Breast epithelium (tissue), 3 donors: ENCODE results near the gene OR4S1.

Source experiments
- CTCF ChIP-seq, 3 donors: fragments of 450-650 bp; IDR thresholded peaks; one replicate each; pipeline ENCODE4 v1.5.1; 2016 to 2017; ENCODE audit warnings: antibody characterized with exemption in 3 of 3, mild to moderate bottlenecking in 3 of 3, moderate library complexity in 3 of 3
- POLR2AphosphoS5 ChIP-seq, 3 donors: sonication (generic); formaldehyde crosslinking; IDR thresholded peaks; one replicate each; pipeline ENCODE4 v1.6.1; 2017; ENCODE audit warnings: antibody characterized with exemption in 3 of 3

DNA sequence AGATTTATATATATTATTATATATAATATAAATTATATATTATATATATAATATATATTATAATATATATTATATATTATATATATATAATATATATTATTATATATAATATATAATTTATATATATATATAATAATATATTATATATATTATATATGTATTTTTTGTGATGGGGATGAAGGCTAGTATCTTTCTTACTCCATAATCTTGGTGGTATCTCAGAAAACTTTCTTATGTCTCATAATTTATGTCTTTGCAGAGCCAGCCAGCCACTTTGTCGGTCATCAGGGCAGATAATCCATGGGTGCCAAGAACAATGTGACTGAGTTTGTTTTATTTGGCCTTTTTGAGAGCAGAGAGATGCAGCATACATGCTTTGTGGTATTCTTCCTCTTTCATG lies at the start of gene OR4S1:
- TF ChIP-seq CTCF (IDR thresholded peaks at IDR 0.05): no peak
- TF ChIP-seq POLR2AphosphoS5 (IDR thresholded peaks at IDR 0.05): no peak
